NCI-H1694 (cell line): ENCODE data around the gene FXN.
"Not testable (repeated sequence)": the region's sequence is repeated elsewhere in the genome, so short reads cannot be mapped to it uniquely, and the experiment has no call there.

Experiments used
- DNase-seq: peaks from one replicate; lab custom pipeline; 2025; lab: John Stamatoyannopoulos, UW

The FXN gene

DNA sequence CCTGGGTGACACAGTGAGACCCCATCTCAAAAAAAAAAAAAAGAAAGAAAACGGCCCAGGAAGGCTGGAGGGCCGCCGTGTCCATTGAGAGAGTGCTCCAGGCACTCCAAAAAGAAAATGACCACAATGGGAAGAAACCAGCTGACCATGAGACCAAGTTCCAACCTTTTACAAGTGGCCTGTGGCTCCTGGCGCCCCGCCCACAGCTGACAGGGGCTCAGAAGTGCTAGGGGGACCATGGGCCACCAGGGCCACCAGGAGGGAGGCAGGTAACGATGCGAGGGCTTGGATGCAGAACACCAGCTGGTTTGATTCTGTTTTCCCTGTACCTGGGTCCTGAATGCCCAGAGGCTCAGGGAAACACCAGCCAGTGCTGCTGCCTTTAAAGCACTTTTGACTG lies 34.6 kb downstream of the FXN start:
- no peak for DNase-seq

- no peak for DNase-seq
These were observed 35.5 kb downstream of the FXN start for GRCh38 chr9:69071059-69071458.

- no peak for DNase-seq
These were observed 37.6 kb downstream of the FXN start for GRCh38 chr9:69073103-69073502.

DNA sequence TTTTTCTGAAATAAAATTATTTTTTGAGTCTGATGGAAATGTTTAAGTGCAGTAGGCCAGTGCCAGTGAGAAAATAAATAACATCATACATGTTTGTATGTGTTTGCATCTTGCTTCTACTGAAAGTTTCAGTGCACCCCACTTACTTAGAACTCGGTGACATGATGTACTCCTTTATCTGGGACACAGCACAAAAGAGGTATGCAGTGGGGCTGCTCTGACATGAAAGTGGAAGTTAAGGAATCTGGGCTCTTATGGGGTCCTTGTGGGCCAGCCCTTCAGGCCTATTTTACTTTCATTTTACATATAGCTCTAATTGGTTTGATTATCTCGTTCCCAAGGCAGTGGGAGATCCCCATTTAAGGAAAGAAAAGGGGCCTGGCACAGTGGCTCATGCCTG lies 39.2 kb downstream of the FXN start:
- no peak for DNase-seq

DNA sequence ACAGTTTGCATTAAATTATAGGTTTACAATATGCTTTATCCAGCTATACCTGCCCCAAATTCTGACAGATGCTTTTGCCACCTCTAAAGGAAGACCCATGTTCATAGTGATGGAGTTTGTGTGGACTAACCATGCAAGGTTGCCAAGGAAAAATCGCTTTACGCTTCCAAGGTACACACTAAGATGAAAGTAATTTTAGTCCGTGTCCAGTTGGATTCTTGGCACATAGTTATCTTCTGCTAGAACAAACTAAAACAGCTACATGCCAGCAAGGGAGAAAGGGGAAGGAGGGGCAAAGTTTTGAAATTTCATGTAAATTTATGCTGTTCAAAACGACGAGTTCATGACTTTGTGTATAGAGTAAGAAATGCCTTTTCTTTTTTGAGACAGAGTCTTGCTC lies 41.0 kb downstream of the FXN start:
- no peak for DNase-seq

DNA sequence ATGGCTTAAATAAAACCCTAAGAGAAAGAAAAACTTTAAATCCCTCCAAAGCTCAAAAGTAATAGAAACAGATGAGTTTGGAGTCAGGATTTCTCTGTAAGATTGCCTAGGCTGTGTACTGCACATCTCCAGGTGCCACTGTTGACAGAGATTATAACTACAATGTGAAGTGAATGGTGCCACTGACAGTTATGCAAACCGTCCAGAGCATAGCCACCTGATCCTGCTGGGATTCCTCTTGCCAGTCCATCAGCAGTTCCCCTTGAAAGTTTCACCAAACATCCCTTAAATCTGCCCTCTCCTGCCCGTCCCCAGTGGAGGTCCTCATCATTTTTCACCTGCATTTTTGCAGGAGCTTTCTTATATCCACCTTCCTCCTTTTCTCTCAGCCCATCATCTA lies 42.5 kb downstream of the FXN start:
- no peak for DNase-seq

DNA sequence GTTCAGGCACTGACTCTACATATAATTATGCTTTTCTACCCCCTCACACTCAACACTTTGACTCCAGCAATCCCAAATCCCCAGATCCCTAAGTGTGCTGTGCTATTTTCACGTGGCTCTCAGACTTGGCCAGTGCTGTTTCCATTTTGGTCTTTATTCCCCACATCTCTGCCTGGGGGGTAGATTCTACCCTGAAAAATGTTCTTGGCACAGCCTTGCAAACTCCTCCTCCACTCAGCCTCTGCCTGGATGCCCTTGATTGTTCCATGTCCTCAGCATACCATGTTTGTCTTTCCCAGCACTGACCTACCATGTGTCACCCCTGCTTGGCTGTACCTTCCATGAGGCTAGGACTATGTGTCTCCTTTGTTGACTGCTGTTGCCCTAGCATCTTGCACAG lies 43.0 kb downstream of the FXN start:
- DNase-seq: no peak

DNA sequence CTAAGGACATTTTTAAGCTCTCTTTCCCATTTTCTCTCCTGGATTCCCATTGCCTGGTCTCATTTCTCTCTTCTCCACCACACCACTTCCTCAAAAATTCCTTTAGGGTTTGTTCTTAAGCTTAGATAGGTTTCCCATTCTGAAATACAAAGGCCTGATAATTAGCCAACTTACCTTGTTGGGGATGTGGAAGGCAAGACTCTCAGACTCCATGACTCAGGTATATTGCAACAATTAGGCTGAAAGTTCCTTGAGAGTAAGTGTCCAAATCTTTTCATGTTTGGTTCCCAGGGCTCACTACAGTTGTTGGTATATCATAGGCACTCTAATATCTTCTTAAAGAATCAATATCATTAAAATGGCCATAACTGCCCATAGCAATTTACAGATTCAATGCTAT lies 43.6 kb downstream of the FXN start:
- DNase-seq: no peak

DNA sequence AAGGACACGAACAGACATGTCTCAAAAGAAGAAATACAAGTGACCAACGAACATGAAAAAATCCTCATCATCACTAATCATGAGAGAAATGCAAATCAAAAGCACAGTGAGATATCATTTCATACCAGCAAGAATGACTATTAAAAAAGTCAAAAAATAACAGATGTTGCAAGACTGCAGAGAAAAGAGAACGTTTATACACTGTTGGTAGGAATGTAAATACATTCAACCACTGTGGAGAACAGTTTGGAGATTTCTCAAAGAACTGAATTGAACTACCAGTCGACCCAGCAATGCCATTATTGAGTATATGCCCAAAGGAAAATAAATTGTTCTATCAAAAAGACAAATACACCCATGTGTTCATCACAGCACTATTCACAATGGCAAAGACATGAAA lies 45.7 kb downstream of the FXN start:
- no peak for DNase-seq

DNA sequence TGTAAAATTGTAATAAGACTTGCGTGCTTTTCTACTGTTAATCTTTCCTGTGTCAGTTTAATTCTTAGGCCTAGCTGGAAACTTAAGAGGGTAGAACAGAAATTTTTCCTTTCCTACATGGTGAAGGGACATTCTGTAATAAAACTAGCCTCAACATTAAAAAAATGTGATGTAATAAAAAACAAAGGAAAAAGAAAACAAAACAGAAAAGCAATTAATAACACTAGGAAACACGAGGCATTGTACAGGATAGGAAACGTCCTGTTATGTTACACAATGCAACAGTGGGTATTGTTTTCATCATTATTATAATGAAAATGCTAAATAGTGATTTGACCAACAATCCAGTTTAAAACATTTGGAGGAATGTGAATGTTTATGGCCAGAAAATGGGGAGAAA lies 47.8 kb downstream of the FXN start:
- DNase-seq: no peak

- no peak for DNase-seq
These were observed 50.2 kb downstream of the FXN start for GRCh38 chr9:69085569-69086283.

DNA sequence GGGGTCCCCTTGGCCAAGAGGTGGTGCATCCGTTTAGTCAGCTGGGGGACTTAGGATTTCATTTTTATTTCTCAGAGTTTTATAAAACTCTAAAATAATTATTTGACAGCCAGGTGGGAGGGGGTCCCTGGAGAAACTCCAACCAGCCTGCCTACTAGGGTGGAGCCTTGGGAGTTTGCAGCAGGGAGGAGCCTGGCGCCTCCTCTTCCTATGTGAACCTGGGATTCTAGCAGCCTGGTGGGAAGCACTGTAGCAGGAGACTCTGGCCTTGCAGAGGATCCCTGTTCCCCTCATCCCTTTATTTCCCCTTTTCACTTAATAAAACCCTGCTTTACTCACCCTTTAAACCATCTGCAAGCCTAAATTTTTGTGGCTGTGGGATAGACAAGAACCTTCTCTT lies 50.8 kb downstream of the FXN start:
- no peak for DNase-seq

DNA sequence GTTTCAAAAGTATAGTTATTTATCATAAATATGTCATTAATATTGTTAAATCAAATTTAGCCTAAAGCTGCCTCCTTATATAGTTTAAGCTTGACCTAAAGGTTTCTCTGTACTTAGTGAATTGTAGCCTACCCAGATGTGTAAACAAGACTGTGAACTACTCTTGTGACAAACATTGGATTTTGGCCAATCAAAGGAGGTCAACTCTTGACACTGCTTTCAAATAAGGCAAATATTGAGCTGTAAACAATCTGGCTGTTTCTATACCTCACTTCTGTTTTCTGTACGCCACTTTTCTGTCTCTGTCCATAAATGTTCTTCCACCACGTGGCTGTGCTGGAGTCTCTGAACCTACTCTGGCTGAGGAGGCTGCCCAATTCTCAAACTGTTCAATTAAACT lies 51.2 kb downstream of the FXN start:
- no peak for DNase-seq

GRCh38 chr9:69089082-69089481 lies 53.5 kb downstream of the FXN start:
- no peak for DNase-seq

- no peak for DNase-seq
These were observed 53.9 kb downstream of the FXN start for GRCh38 chr9:69089491-69089890.

DNA sequence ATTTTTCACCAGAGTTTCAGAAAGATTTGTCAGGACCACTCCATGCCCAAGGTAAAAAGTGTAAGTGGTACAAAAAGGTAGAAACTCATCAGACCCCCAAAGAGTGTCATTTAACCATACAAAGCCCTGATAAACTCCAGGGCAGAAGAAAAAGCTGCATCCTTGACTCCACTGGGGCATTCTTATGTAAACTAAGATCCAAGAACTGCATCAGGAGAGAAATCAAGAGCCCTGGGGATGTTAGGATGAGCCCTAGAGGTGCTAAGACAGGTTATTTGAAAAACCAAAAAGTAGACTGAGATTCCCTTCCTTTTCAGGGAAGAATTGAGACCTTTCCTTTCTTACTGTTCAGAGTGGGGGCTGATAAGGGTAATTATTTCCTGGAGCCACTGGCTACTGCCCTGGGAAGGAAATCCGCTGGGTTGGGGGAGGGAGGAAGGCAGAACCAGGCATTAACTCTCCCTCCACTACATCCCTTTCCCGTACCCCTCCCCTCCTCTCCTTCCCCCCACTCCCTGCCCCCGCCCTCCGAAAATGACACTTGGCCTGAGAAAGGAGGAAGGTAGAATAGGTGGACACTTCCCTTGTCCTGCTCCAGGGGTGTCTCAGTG lies 54.7 kb downstream of the FXN start:
- DNase-seq: no peak

DNA sequence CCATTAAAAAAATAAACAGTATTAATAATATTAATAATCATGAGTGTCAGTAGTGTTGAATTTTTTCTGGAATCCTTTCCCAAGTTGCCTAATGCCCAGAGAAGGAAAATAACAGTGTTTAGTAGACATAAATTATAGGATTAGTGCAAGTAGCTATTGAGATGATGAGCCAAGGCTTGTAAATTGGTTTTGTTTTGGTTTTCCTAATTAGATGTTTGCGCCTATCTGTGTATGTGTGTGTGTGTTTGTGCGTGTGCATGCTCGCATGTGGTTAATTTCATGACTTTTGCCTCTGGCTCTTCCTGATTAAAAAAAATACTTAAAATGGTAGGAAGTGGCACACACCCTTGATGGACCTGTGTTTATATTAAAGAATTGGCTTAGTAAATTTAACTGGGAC lies 55.4 kb downstream of the FXN start:
- no peak for DNase-seq

DNA sequence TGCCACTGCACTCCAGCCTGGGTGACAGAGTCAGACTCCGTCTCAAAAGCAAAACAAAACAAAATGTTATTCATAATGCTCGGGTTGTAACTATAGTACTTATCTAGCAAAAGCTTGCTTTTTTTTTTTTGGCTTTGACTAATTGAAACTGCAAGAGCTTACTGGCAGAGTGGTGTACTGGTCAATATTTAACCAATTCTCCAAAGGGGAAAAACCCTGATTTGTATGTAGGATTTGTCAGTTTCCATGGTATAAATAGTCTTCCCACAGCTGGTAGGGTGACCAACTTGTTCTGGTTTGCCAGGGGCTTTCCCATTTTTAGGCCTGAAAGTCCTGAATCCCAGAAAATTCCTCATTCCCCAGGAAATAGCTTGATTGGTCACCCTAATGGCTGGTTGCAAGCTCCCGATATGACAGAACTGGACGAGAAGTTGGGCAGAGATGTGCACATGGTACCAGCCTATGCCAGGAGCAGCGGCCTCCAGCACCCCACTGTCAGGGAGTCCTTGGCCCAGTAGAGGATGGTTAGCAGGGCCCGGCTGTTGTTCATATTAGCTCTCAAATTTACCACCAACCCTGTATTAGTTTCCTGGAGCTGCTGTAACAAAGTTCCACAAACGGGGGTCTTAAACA lies 58.0 kb downstream of the FXN start:
- DNase-seq: no peak

- DNase-seq: not testable (repeated sequence)
These were observed 59.0 kb downstream of the FXN start for GRCh38 chr9:69094361-69095135.

- no peak for DNase-seq
These were observed 61.5 kb downstream of the FXN start for GRCh38 chr9:69097064-69097463.

GRCh38 chr9:69097923-69098593 lies 62.5 kb downstream of the FXN start:
- no peak for DNase-seq

- not testable (repeated sequence) for DNase-seq
These were observed 67.9 kb downstream of the FXN start for GRCh38 chr9:69103348-69103996.
